PC-9 (cell line): Measurements from ENCODE around the gene PATJ. TPM values are rescaled to one million over a fixed set of nuclear protein-coding genes. Genes with fewer than 3 reads are reported as not detected.
"Not testable (repeated sequence)": the region's sequence is repeated elsewhere in the genome, so short reads cannot be mapped to it uniquely, and the experiment has no call there.

Experiments
- BruUV-seq: library from RNA; stranded (reverse); fragments of 400-500 nt; replicated peaks from 2 replicates; lab custom pipeline; 2021; lab: Mats Ljungman, UMichigan
- CTCF ChIA-PET: fragments of 300-600 bp; sonication (Branson Sonifier 250); formaldehyde crosslinking; loops from one replicate; lab custom pipeline; 2022; ENCODE audit warnings: antibody characterized with exemption; lab: Charles Lee
- POLR2A ChIA-PET: fragments of 300-600 bp; sonication (Branson Sonifier 250); formaldehyde crosslinking; loops from one replicate; lab custom pipeline; 2022; ENCODE audit warnings: antibody characterized with exemption; ENCODE audit not compliant: unreplicated experiment; lab: Charles Lee
- DNase-seq, 2 experiments: peaks; one replicate each; pipeline versions ENCODE4 v3.0.0 to v3.0.0-alpha.2; 2015 to 2022; ENCODE audit warnings: mixed read lengths in 1 of 2
- H2AFZ ChIP-seq: fragments of 200-600 bp; sonication (generic); 2 replicates; pipeline ENCODE4 v1.8.1; 2017; ENCODE audit warnings: antibody characterized with exemption
- H3F3A ChIP-seq: fragments of 200-600 bp; sonication (generic); 2 replicates; pipeline ENCODE4 v1.8.1; 2017; ENCODE audit warnings: antibody characterized with exemption, mild to moderate bottlenecking, low read depth; ENCODE audit not compliant: insufficient read depth
- H3K27ac ChIP-seq: fragments of 200-600 bp; sonication (generic); 2 replicates; pipeline ENCODE4 v1.6.1; 2016; ENCODE audit warnings: mixed run types
- H3K27me3 ChIP-seq: fragments of 200-600 bp; sonication (generic); 2 replicates; pipeline ENCODE4 v1.6.1; 2016; ENCODE audit warnings: low read depth, mixed run types; ENCODE audit not compliant: insufficient read depth
- H3K36me3 ChIP-seq: fragments of 200-600 bp; sonication (generic); 2 replicates; pipeline ENCODE4 v1.6.1; 2016; ENCODE audit warnings: low read depth, mixed run types
- H3K4me1 ChIP-seq: fragments of 200-600 bp; sonication (generic); replicated peaks from 2 replicates; pipeline ENCODE4 v1.6.1; 2016; ENCODE audit warnings: mixed run types; ENCODE audit not compliant: insufficient read depth
- H3K4me2 ChIP-seq: fragments of 200-600 bp; sonication (generic); 2 replicates; pipeline ENCODE4 v1.6.1; 2017; ENCODE audit warnings: mixed run types
- H3K4me3 ChIP-seq: fragments of 200-600 bp; sonication (generic); 2 replicates; pipeline ENCODE4 v1.6.1; 2016; ENCODE audit warnings: mixed run types
- H3K79me2 ChIP-seq: fragments of 200-600 bp; sonication (generic); 2 replicates; pipeline ENCODE4 v1.6.1; 2017; ENCODE audit warnings: low read depth, mixed run types
- H3K9me2 ChIP-seq: fragments of 200-600 bp; sonication (generic); 2 replicates; pipeline ENCODE4 v1.8.1; 2017; ENCODE audit warnings: mild to moderate bottlenecking; ENCODE audit not compliant: insufficient read depth
- H3K9me3 ChIP-seq: fragments of 200-600 bp; sonication (generic); 2 replicates; pipeline ENCODE4 v1.8.1; 2016; ENCODE audit warnings: low read depth; ENCODE audit not compliant: insufficient read depth
- H4K20me1 ChIP-seq: fragments of 200-600 bp; sonication (generic); 2 replicates; pipeline ENCODE4 v1.8.1; 2017; ENCODE audit not compliant: insufficient read depth
- EZH2 ChIP-seq: fragments of 200-600 bp; sonication (generic); IDR thresholded peaks from 2 replicates; pipeline ENCODE4 v1.8.0; 2017; ENCODE audit warnings: antibody characterized with exemption, low read depth
- intact Hi-C: fragments of 100-400 bp; cut with micrococcal nuclease; formaldehyde crosslinking; loops from one replicate; pipeline ENCODE4 v1.10.0; 2022; ENCODE audit not compliant: unreplicated experiment
- total RNA-seq: library from RNA; stranded (reverse); gene quantifications from 2 replicates; pipeline ENCODE4 v1.2.3, GENCODE V29; 2021
- TF ChIP-seq, protein P1 (sequence below): fragments of 200-600 bp; sonication (generic); conservative IDR thresholded peaks from 2 replicates; pipeline ENCODE4 v1.6.1; 2017; ENCODE audit warnings: mixed run types, antibody characterized with exemption, mild to moderate bottlenecking, moderate library complexity

The PATJ gene
- total RNA-seq, 1 experiment from 2014 or later = 91.0 TPM

DNA sequence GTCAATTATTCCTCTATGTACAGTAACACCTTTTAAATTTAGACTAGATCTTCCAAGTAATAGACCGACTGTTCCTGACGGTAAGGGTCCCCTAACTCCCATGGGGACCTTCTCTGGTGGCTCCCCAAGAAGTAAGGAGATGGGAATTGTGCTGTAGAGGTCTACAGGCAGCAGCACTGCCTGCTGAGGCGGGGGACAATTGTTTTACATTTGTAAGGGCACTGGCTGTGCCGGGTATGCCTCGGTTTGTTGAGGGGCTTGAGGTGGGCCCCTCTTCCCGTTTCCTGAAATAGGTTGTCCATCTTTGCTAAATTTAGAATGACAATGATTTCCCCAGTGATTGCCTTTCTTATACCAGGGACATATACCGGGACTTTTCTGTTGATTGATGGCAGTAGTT, 439.3 kb downstream of the PATJ start:
- intact Hi-C loops = no loop called here
- Histone ChIP-seq H4K20me1 (no peaks in the 10 kb centered on the region), H3F3A (peaks cover 9% of the 10 kb centered on the region; the same call in 1 of the 2 replicates), H3K79me2 (no peaks in the 10 kb centered on the region), H3K27ac (no peak overlapping the region), H3K27me3 (no peaks in the 10 kb centered on the region), H3K9me2 (no peaks in the 10 kb centered on the region), H2AFZ (no peak overlapping the region), H3K4me1 (peaks cover 19% of the 10 kb centered on the region), H3K36me3 (no peaks in the 10 kb centered on the region), H3K4me2 (no peak overlapping the region), H3K4me3 (no peak overlapping the region), H3K9me3 (no peaks in the 10 kb centered on the region)
- TF ChIP-seq, protein P1, sequence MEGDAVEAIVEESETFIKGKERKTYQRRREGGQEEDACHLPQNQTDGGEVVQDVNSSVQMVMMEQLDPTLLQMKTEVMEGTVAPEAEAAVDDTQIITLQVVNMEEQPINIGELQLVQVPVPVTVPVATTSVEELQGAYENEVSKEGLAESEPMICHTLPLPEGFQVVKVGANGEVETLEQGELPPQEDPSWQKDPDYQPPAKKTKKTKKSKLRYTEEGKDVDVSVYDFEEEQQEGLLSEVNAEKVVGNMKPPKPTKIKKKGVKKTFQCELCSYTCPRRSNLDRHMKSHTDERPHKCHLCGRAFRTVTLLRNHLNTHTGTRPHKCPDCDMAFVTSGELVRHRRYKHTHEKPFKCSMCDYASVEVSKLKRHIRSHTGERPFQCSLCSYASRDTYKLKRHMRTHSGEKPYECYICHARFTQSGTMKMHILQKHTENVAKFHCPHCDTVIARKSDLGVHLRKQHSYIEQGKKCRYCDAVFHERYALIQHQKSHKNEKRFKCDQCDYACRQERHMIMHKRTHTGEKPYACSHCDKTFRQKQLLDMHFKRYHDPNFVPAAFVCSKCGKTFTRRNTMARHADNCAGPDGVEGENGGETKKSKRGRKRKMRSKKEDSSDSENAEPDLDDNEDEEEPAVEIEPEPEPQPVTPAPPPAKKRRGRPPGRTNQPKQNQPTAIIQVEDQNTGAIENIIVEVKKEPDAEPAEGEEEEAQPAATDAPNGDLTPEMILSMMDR = no peak
- TF ChIP-seq EZH2 = no peak
- ChIA-PET CTCF (no interaction called here), POLR2A (no interaction called here)
- no peak for DNase-seq
- no TSS peak for BruUV-seq

DNA sequence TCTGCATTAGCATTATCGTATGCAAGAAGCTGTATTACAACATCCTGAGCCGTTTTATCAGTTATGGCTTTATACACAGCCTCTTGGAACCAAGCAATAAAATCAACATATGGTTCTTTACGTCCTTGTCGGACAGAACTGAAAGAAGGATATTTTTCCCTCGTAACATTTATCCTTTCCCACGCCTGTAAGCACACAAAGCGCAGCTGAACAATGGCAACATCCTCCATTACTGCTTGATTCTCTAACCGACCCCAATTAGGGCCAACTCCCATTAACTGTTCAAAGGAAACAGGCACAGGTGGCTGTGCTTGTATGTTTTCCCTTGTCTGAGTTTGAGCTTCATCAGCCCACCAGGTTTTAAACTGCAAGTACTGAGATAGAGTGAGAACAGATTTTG, 439.9 kb downstream of the PATJ start:
- H3F3A ChIP-seq, H3K36me3 ChIP-seq, H2AFZ ChIP-seq, BruUV-seq, H3K27me3 ChIP-seq, DNase-seq, H3K9me3 ChIP-seq, H3K9me2 ChIP-seq, H4K20me1 ChIP-seq, intact Hi-C loops, H3K4me2 ChIP-seq, POLR2A ChIA-PET, H3K4me3 ChIP-seq, H3K27ac ChIP-seq, H3K79me2 ChIP-seq, CTCF ChIA-PET: not testable (repeated sequence)
- peaks cover 19% of the 10 kb centered on the region for H3K4me1 ChIP-seq

DNA sequence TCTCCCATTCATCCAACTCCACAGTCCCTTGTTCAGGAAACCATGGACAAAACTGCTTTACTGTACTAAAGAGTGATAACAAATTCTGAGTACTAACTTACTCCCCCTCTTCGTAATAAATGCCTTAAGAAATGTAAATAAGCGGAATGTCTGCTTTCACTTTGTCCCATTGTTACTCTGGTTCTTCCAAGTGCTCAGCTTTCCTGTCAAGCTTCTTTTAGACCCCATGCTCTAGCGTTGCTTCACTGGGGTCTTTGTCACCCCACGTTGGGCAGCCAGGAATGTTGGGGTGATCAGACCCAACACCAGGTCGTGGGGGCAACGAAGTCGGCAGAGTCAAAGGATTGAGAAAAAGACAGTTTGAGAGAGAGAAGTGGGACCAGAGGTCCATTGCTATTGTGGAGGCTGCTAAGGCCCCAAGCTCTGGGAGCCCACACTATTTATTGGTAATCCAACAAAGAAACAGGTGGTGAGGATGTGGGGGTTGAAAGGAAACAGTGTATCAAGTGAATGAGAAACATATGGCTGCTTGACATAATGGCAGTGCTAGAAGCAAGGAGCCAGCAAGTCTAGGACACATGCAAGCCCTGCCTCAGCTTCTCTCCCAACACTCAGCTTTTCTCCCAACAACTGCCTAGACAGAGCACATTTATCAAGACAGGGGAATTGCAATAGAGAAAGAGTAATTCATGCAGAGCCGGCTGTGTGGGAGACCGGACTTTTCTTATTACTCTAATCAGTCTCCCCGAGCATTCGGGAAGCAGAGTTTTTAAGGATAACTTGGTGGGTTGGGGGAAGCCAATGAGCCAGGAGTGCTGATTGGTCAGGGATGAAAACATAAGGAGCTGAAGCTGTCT, 441.1 kb downstream of the PATJ start:
- H4K20me1 ChIP-seq, H3K9me3 ChIP-seq, H3K27me3 ChIP-seq, H3K27ac ChIP-seq, H3K36me3 ChIP-seq, H3K4me3 ChIP-seq, H2AFZ ChIP-seq, H3F3A ChIP-seq, H3K79me2 ChIP-seq, BruUV-seq, H3K9me2 ChIP-seq, intact Hi-C loops, DNase-seq, H3K4me2 ChIP-seq: not testable (repeated sequence)
- peaks cover 19% of the 10 kb centered on the region for H3K4me1 ChIP-seq
- CTCF ChIA-PET = interaction anchor here (0.7 kb wide), 1 partner anchor 300 kb away, joined by 3 read pairs; no protein-coding TSS in a partner anchor
- POLR2A ChIA-PET = interaction anchor here (0.5 kb wide), 1 partner anchor 30 kb away, joined by 7 read pairs; no protein-coding TSS in a partner anchor

DNA sequence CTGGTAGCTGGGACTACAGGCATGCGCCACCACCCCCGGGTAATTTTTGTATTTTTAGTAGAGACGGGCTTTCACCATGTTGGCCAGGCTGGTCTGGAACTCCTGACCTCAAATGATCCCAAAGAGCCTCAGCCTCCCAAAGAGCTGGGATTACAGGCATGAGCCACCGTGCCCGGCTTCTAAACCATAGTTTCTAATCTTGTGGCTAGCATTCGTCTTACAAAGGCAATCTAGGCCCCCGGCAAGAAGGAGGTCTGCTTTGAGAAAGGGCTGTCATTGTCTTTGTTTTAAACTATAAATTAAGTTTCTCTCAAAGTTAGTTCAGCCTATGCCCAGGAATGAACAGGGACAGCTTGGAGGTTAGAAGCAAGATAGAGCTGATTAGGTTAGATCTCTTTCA, 442.1 kb downstream of the PATJ start:
- H3K9me3 ChIP-seq = no peaks in the 10 kb centered on the region
- no peak for DNase-seq
- ChIA-PET CTCF (interaction anchor here (0.5 to 1.2 kb wide), 2 partner anchors 9 to 46 kb away, joined by 3 to 4 read pairs; no protein-coding TSS in a partner anchor), POLR2A (no interaction called here)
- no peaks in the 10 kb centered on the region for H3K27me3 ChIP-seq
- no peaks in the 10 kb centered on the region for H3K36me3 ChIP-seq
- H3F3A ChIP-seq = peaks cover 9% of the 10 kb centered on the region; the same call in 1 of the 2 replicates
- H3K4me1 ChIP-seq = peaks cover 19% of the 10 kb centered on the region
- H3K9me2 ChIP-seq = no peaks in the 10 kb centered on the region
- no peak overlapping the region for H3K4me2 ChIP-seq
- intact Hi-C loops = no loop called here
- no TSS peak for BruUV-seq
- no peak overlapping the region for H3K4me3 ChIP-seq
- H4K20me1 ChIP-seq = no peaks in the 10 kb centered on the region
- H3K79me2 ChIP-seq = no peaks in the 10 kb centered on the region
- no peak overlapping the region for H3K27ac ChIP-seq
- H2AFZ ChIP-seq = no peak overlapping the region
- TF ChIP-seq, protein P1 = no peak

DNA sequence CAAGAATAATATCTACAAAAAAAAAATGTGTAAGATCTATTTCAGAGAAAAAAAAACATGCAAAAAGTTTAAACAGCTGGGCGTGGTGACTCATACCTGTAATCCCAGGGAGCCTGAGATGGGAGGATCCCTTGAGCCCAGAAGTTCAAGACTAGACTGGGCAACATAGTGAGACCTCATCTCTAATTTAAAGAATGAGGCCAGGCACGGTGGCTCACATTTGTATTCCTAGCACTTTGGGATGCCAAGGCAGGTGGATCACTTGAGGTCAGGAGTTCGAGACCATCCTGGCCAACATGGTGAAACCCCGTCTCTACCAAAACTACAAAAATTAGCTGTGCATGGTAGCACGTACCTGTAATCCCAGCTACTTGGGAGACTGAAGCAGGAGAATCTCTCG, 443.0 kb downstream of the PATJ start:
- H3K79me2 ChIP-seq, H3K4me3 ChIP-seq, H3K36me3 ChIP-seq, H3K9me3 ChIP-seq, H3K9me2 ChIP-seq, H3K27me3 ChIP-seq, H4K20me1 ChIP-seq, H2AFZ ChIP-seq, H3K27ac ChIP-seq, BruUV-seq, intact Hi-C loops, H3F3A ChIP-seq, DNase-seq, H3K4me2 ChIP-seq: not testable (repeated sequence)
- POLR2A ChIA-PET = interaction anchor here (0.6 to 0.7 kb wide), 2 partner anchors 135 to 227 kb away, joined by 4 to 7 read pairs; no protein-coding TSS in a partner anchor
- peaks cover 11% of the 10 kb centered on the region for H3K4me1 ChIP-seq
- CTCF ChIA-PET = interaction anchor here (1.2 kb wide), 1 partner anchor 10 kb away, joined by 4 read pairs; no protein-coding TSS in a partner anchor
